DND-41 (cell line): ENCODE results near the gene REPS2.

ENCODE experiments used
- EZH2 ChIP-seq: IDR thresholded peaks from 3 replicates; pipeline ENCODE4 v1.6.1; 2012; ENCODE audit warnings: borderline replicate concordance, low read depth, mild to moderate bottlenecking, moderate library complexity, low read length, inconsistent platforms; ENCODE audit not compliant: severe bottlenecking
- TF ChIP-seq, protein P1 (sequence below): IDR thresholded peaks from 2 replicates; pipeline ENCODE4 v1.5.1; 2012; ENCODE audit warnings: borderline replicate concordance, low read length, moderate library complexity, mild to moderate bottlenecking; ENCODE audit not compliant: poor library complexity, severe bottlenecking; ENCODE audit errors: extremely low read depth

DNA sequence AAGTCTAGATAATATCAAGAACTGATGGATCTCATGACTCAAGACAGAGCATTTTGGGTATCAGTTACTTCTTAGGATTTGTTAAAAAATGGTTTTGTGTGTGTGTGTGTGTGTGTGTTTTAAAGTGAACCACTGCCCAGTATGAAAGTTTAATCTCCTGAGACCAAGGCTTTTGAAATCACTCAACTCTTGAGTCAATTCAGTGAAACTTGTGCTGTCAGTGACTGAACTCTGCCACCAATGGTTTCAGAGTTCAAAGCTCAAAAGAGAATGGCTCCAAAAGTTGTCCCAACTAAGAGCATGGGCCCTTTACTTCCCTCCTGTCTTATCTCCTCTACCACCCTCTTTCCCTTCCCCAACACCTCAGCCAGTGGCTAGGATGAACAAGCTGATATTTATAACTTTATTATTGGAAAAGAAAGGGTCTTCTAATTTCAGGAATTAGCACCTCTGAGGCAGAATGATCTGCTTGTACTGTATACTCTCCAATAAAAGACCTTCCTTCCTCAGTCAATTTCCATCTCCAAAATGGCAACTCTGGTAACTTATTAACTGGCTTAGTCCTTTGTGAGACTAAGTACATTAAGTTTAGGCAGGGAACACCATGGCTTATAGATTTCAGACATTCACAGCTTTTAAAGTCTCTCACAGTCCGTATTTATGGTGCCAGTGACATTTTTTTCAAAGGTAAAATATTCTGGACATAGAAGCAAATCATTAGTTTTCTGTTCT lies 152.2 kb downstream of the REPS2 start:
- TF ChIP-seq, protein P1, sequence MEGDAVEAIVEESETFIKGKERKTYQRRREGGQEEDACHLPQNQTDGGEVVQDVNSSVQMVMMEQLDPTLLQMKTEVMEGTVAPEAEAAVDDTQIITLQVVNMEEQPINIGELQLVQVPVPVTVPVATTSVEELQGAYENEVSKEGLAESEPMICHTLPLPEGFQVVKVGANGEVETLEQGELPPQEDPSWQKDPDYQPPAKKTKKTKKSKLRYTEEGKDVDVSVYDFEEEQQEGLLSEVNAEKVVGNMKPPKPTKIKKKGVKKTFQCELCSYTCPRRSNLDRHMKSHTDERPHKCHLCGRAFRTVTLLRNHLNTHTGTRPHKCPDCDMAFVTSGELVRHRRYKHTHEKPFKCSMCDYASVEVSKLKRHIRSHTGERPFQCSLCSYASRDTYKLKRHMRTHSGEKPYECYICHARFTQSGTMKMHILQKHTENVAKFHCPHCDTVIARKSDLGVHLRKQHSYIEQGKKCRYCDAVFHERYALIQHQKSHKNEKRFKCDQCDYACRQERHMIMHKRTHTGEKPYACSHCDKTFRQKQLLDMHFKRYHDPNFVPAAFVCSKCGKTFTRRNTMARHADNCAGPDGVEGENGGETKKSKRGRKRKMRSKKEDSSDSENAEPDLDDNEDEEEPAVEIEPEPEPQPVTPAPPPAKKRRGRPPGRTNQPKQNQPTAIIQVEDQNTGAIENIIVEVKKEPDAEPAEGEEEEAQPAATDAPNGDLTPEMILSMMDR, result no peak
- TF ChIP-seq EZH2, result no peak
